GM12878 (cell line): ENCODE results near the gene UCKL1. TPM values are rescaled to one million over a fixed set of nuclear protein-coding genes. Genes with fewer than 3 reads are reported as not detected.

Experiments used
- ATAC-seq: fragments of 200-7000 bp; cut with Tn5 transposase; 3 replicates; pipeline ENCODE4 v1.9.1; 2020; ENCODE audit warnings: mild to moderate bottlenecking, moderate library complexity
- BruUV-seq: library from RNA; stranded (reverse); fragments of 400-500 nt; replicated peaks from 2 replicates; lab custom pipeline; 2021; lab: Mats Ljungman, UMichigan
- CTCF ChIA-PET: fragments of 300-600 bp; sonication (Branson Sonifier 250); formaldehyde crosslinking; extraction: SDS; loops from one replicate; lab custom pipeline; 2021; ENCODE audit warnings: inconsistent platforms; lab: Yijun Ruan, JAX
- POLR2A ChIA-PET: fragments of 350-600 bp; formaldehyde crosslinking; extraction: SDS; loops from one replicate; lab custom pipeline; 2021; ENCODE audit warnings: inconsistent platforms; lab: Charles Lee
- RAD21 ChIA-PET: fragments of 300-600 bp; sonication (Branson Sonifier 250); formaldehyde crosslinking; loops from one replicate; lab custom pipeline; 2023; ENCODE audit warnings: antibody characterized with exemption; ENCODE audit not compliant: unreplicated experiment; lab: Charles Lee
- SMC1A ChIA-PET: fragments of 300-600 bp; sonication (Branson Sonifier 250); formaldehyde crosslinking; loops from one replicate; lab custom pipeline; 2023; ENCODE audit not compliant: unreplicated experiment, uncharacterized antibody; lab: Charles Lee
- DNase-seq: peaks from one replicate; pipeline ENCODE4 v3.0.0-alpha.2; 2011; ENCODE audit warnings: low read depth, low spot score
- FAIRE-seq: peaks from 3 replicates; lab custom pipeline; 2011; peaks lifted over from hg19 to GRCh38; lab: Jason Lieb, UNC
- H2AFZ ChIP-seq: 2 replicates; pipeline ENCODE4 v1.6.0; 2011; ENCODE audit warnings: low read depth, low read length, control low read depth; ENCODE audit not compliant: control insufficient read depth
- H3K27ac ChIP-seq: 2 replicates; pipeline ENCODE4 v1.5.1; 2011; ENCODE audit warnings: control low read depth; ENCODE audit not compliant: control insufficient read depth, insufficient read depth
- H3K27me3 ChIP-seq, 2 experiments: replicated peaks in 1 of 2; 2 replicates each; pipeline versions ENCODE4 v1.6.0 to v1.6.1; 2011; ENCODE audit warnings: low read length in 1 of 2; ENCODE audit not compliant: control insufficient read depth in 2 of 2, insufficient read depth in 2 of 2
- H3K36me3 ChIP-seq, 2 experiments: 2 replicates each; pipeline ENCODE4 v1.5.1; 2011; ENCODE audit warnings: low read length in 1 of 2; ENCODE audit not compliant: control insufficient read depth in 2 of 2, insufficient read depth in 2 of 2
- H3K4me1 ChIP-seq: 2 replicates; pipeline ENCODE4 v1.6.1; 2011; ENCODE audit warnings: mild to moderate bottlenecking, low read length, moderate library complexity, mixed read lengths; ENCODE audit not compliant: control insufficient read depth, insufficient read depth
- H3K4me2 ChIP-seq: 2 replicates; pipeline ENCODE4 v1.6.0; 2011; ENCODE audit warnings: control low read depth; ENCODE audit not compliant: control insufficient read depth, insufficient read depth
- H3K4me3 ChIP-seq: fragments of 200-600 bp; sonication (generic); 2 replicates; pipeline ENCODE4 v1.5.1; 2016
- H3K79me2 ChIP-seq: 2 replicates; pipeline ENCODE4 v1.6.0; 2011; ENCODE audit warnings: low read length; ENCODE audit not compliant: control insufficient read depth, insufficient read depth
- H3K9ac ChIP-seq: 2 replicates; pipeline ENCODE4 v1.8.0; 2011; ENCODE audit warnings: low read length, control low read depth, mixed read lengths; ENCODE audit not compliant: control insufficient read depth, insufficient read depth
- H3K9me3 ChIP-seq: replicated peaks from 3 replicates; pipeline ENCODE4 v1.5.1; 2011; ENCODE audit warnings: mild to moderate bottlenecking, low read length; ENCODE audit not compliant: control insufficient read depth, insufficient read depth
- H4K20me1 ChIP-seq: 2 replicates; pipeline ENCODE4 v1.6.0; 2011; ENCODE audit not compliant: control insufficient read depth, insufficient read depth
- ATF7 ChIP-seq: fragments of 450-650 bp; IDR thresholded peaks from 2 replicates; pipeline ENCODE4 v1.6.1; 2016; ENCODE audit warnings: low read depth, mild to moderate bottlenecking
- CHD2 ChIP-seq: IDR thresholded peaks from 2 replicates; pipeline ENCODE4 v1.6.1; 2011; ENCODE audit warnings: low read depth, low read length, improper control_type of control experiment, borderline replicate concordance
- CREM ChIP-seq: IDR thresholded peaks from 2 replicates; pipeline ENCODE4 v1.6.1; 2014; ENCODE audit warnings: antibody characterized with exemption, low read depth
- E4F1 ChIP-seq: fragments of 450-650 bp; IDR thresholded peaks from 2 replicates; pipeline ENCODE4 v1.6.1; 2018; ENCODE audit warnings: borderline replicate concordance, mild to moderate bottlenecking; ENCODE audit not compliant: partially characterized antibody
- EED ChIP-seq: sonication (generic); IDR thresholded peaks from 2 replicates; pipeline ENCODE4 v1.6.1; 2016; ENCODE audit warnings: antibody characterized with exemption, low read depth
- ESRRA ChIP-seq: IDR thresholded peaks from 2 replicates; pipeline ENCODE4 v1.6.1; 2012; ENCODE audit warnings: mild to moderate bottlenecking, low read length, improper control_type of control experiment
- ETV6 ChIP-seq, 2 experiments: fragments of 450-650 bp in 1 of 2; IDR thresholded peaks in 1 of 2; conservative IDR thresholded peaks in 1 of 2; 2 replicates each; pipeline ENCODE4 v1.6.1; 2014; ENCODE audit warnings: antibody characterized with exemption in 1 of 2, borderline replicate concordance in 1 of 2, low read depth in 1 of 2, mild to moderate bottlenecking in 1 of 2, moderate library complexity in 1 of 2
- LARP7 ChIP-seq: fragments of 450-650 bp; IDR thresholded peaks from 2 replicates; pipeline ENCODE4 v1.6.1; 2017; ENCODE audit warnings: mild to moderate bottlenecking
- PML ChIP-seq: IDR thresholded peaks from 2 replicates; pipeline ENCODE4 v1.6.1; 2012; ENCODE audit warnings: low read length, inconsistent platforms
- POLR2A ChIP-seq: IDR thresholded peaks from 2 replicates; pipeline ENCODE4 v1.6.1; 2011; ENCODE audit warnings: low read depth, mild to moderate bottlenecking, low read length
- POLR2AphosphoS5 ChIP-seq: IDR thresholded peaks from 2 replicates; pipeline ENCODE4 v1.6.1; 2011; ENCODE audit warnings: mild to moderate bottlenecking, low read length, inconsistent platforms
- SMARCA5 ChIP-seq: fragments of 450-650 bp; IDR thresholded peaks from 2 replicates; pipeline ENCODE4 v1.6.1; 2017; ENCODE audit warnings: mild to moderate bottlenecking
- SRF ChIP-seq, 2 experiments: IDR thresholded peaks; 2 replicates each; pipeline ENCODE4 v1.6.1; 2011; ENCODE audit warnings: low read depth in 2 of 2, low read length in 2 of 2, mild to moderate bottlenecking in 1 of 2, moderate library complexity in 1 of 2
- ZBTB11 ChIP-seq: fragments of 450-650 bp; formaldehyde crosslinking; IDR thresholded peaks from 2 replicates; pipeline ENCODE4 v1.5.0; 2022; ENCODE audit warnings: mild to moderate bottlenecking, missing genetic modification characterization
- ZNF217 ChIP-seq: fragments of 450-650 bp; IDR thresholded peaks from 2 replicates; pipeline ENCODE4 v1.6.1; 2017; ENCODE audit warnings: antibody characterized with exemption, mild to moderate bottlenecking
- ZNF24 ChIP-seq: fragments of 450-650 bp; IDR thresholded peaks from 2 replicates; pipeline ENCODE4 v1.6.1; 2017; ENCODE audit warnings: antibody characterized with exemption, mild to moderate bottlenecking
- WGBS: methylation state at CpG from one replicate; pipeline ENCODE4 v1.1.6; 2016; ENCODE audit warnings: low lambda C conversion rate; ENCODE audit not compliant: insufficient replicate concordance, insufficient coverage; ENCODE audit errors: missing lambda C conversion rate; 5-methylcytosine and 5-hydroxymethylcytosine counted together
- in situ Hi-C: fragments of 300-500 bp; cut with MboI; formaldehyde crosslinking; loops from 9 replicates; pipeline ENCODE4 v1.14.3; 2018; ENCODE audit warnings: mixed read lengths
- intact Hi-C: fragments of 100-400 bp; cut with micrococcal nuclease; formaldehyde crosslinking; loops from one replicate; pipeline ENCODE4 v1.14.2; 2022; ENCODE audit not compliant: unreplicated experiment
- polyA plus RNA-seq, 11 experiments: library from polyadenylated mRNA; depleted of rRNA in 4 of 11; unstranded in 6 of 11; stranded (reverse) in 5 of 11; fragments of >200 nt; fragmentation: Nextera tagmentation in 4 of 11; fragmentation: Illumina TruSeq in 1 of 11; extraction: Ambion mirVana in 4 of 11; extraction: Trizol in 1 of 11; gene quantifications; 1 replicate in 1 of 11; 2 replicates in 10 of 11; pipeline versions ENCODE4 v1.2.1 to v1.2.3, GENCODE V29; 2011 to 2016; ENCODE audit warnings: inconsistent platforms in 2 of 11, missing spikeins in 2 of 11, low read depth in 1 of 11
- total RNA-seq, 4 experiments: library from RNA; depleted of rRNA in 3 of 4; stranded (reverse); fragments of >200 nt in 3 of 4; fragmentation: Illumina TruSeq in 1 of 4; extraction: Trizol in 1 of 4; gene quantifications; 2 replicates each; pipeline versions ENCODE4 v1.2.1 to v1.2.3, GENCODE V29; 2013 to 2021

The UCKL1 gene
- total and polyA plus RNA-seq, 10 of the 15 experiments (the other 5 are each of a cell fraction or from before 2014, with no cell fraction given): 2.4 to 36.3 (median 24.8) TPM

GRCh38 chr20:63968136-63968927 lies 12.1 kb upstream of the UCKL1 start:
- H3K9ac ChIP-seq: peak overlapping the region; percentile 92
- FAIRE-seq (no peak), DNase-seq (no peak), ATAC-seq (peak; percentile 11; the same call in 1 of the 3 replicates)
- H4K20me1 ChIP-seq: no peaks in the 10 kb centered on the region
- no peaks in the 10 kb centered on the region for H3K9me3 ChIP-seq
- TF ChIP-seq SMARCA5 (no peak), ZNF217 (no peak), ZNF24 (no peak), ESRRA (no peak), E4F1 (no peak), ATF7 (no peak), POLR2A (peak; percentile 28), PML (no peak), CHD2 (no peak), EED (0 out of 2 replicates have a peak, but pooled peaks have one; percentile 12), ETV6 (conservative IDR thresholded peaks at IDR 0.05 in 1 of 2, IDR thresholded peaks at IDR 0.05 in 1 of 2; ENCODE audit: borderline replicate concordance in 1 of 2, low read depth in 1 of 2) (no peak), LARP7 (no peak), ZBTB11 (CRISPR knock-in tag) (no peak), CREM (no peak), POLR2AphosphoS5 (no peak), SRF (IDR thresholded peaks at IDR 0.05; ENCODE audit: low read depth in 2 of 2, low read length in 2 of 2) (no peak)
- in situ Hi-C loops (no loop called here), intact Hi-C loops (no loop called here)
- H3K79me2 ChIP-seq: peaks cover 15% of the 10 kb centered on the region
- no peaks in the 10 kb centered on the region for H3K27me3 ChIP-seq
- H2AFZ ChIP-seq: no peak overlapping the region
- H3K27ac ChIP-seq: peak overlapping the region; percentile 72
- H3K4me1 ChIP-seq: peaks cover 11% of the 10 kb centered on the region
- ChIA-PET CTCF (interaction anchor here (1.0 to 1.2 kb wide), 2 partner anchors 14 to 71 kb away, joined by 3 to 4 read pairs; no protein-coding TSS in a partner anchor), RAD21 (no interaction called here), POLR2A (interaction anchor here (1.4 kb wide), 1 partner anchor 11 kb away, joined by 11 read pairs; the partner anchor contains the start of gene UCKL1), SMC1A (no interaction called here)
- H3K4me3 ChIP-seq: peak overlapping the region; percentile 82
- WGBS: 78% methylated on average over 14 of the region's 14 CpGs
- H3K4me2 ChIP-seq: peak overlapping the region; percentile 97
- H3K36me3 ChIP-seq: peaks cover 6 to 13% of the 10 kb centered on the region in 2 experiments; a peak in 3 of 4 replicates
- BruUV-seq: no TSS peak
